Ishikawa (cell line): ENCODE measurements around the gene RUFY3.

Source experiments
- CEBPB ChIP-seq: IDR thresholded peaks from 2 replicates; pipeline ENCODE4 v1.6.1; 2012
- CREB1 ChIP-seq: IDR thresholded peaks from 2 replicates; pipeline ENCODE4 v1.6.1; 2012; ENCODE audit warnings: low read depth
- EGR1 ChIP-seq: IDR thresholded peaks from 2 replicates; pipeline ENCODE4 v1.6.1; 2012
- EP300 ChIP-seq: IDR thresholded peaks from 2 replicates; pipeline ENCODE4 v1.6.1; 2012; ENCODE audit warnings: borderline replicate concordance
- FOXM1 ChIP-seq: IDR thresholded peaks from 2 replicates; pipeline ENCODE4 v1.6.1; 2012; ENCODE audit warnings: low read depth, borderline replicate concordance
- MAX ChIP-seq: IDR thresholded peaks from 2 replicates; pipeline ENCODE4 v1.6.1; 2012
- NFIC ChIP-seq: IDR thresholded peaks from 2 replicates; pipeline ENCODE4 v1.6.1; 2012
- REST ChIP-seq: IDR thresholded peaks from 2 replicates; pipeline ENCODE4 v1.6.1; 2012; ENCODE audit warnings: low read depth, mild to moderate bottlenecking
- TAF1 ChIP-seq: IDR thresholded peaks from 2 replicates; pipeline ENCODE4 v1.6.1; 2012; ENCODE audit warnings: low read depth, mild to moderate bottlenecking
- TCF12 ChIP-seq: IDR thresholded peaks from 2 replicates; pipeline ENCODE4 v1.6.1; 2012; ENCODE audit warnings: low read depth
- TEAD4 ChIP-seq: IDR thresholded peaks from 2 replicates; pipeline ENCODE4 v1.6.1; 2012
- USF1 ChIP-seq: IDR thresholded peaks from 2 replicates; pipeline ENCODE4 v1.6.1; 2012
- YY1 ChIP-seq: IDR thresholded peaks from 2 replicates; pipeline ENCODE4 v1.6.1; 2012; ENCODE audit warnings: low read depth
- ZBTB7A ChIP-seq: IDR thresholded peaks from 2 replicates; pipeline ENCODE4 v1.6.1; 2012; ENCODE audit warnings: low read depth

Gene RUFY3

GRCh38 chr4:70701271-70701670 is 20.5 kb upstream of the RUFY3 start:
- TF ChIP-seq TEAD4 (no peak), NFIC (no peak), MAX (no peak), EP300 (no peak), USF1 (no peak)

DNA sequence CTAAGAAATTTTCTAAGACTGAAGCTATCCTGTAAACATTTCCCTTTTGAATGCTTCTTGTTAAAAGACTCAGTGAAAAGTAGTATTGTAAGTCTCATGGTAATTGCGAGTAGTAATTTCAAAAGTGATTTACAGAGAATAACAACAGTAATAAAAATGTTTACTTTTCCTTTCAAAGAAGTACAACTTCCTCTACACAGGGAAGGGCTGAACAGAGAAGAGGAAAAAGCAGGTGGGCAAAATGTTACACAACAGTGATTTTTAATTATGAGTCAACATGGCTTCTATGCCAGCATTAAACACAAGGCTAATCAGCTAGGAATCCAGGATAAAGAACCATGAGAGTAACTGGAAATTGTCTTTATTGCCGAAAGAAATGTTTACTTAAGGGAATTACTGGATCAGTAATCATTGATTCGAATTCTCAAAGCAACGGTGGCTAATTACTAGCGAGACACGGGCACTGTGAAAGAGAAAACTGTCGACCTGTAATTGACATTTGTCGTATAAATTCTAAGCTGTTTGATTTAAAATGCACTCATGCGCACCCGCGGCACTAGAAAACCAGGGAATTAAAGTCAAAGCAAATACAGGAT is 18.0 kb upstream of the RUFY3 start:
- no peak for TF ChIP-seq EP300
- peak; percentile 47; the same call in 1 of the 2 replicates for TF ChIP-seq CEBPB

GRCh38 chr4:70704215-70704930 is 17.4 kb upstream of the RUFY3 start:
- TF ChIP-seq TAF1 (no peak), EGR1 (peak; percentile 23; the same call in 1 of the 2 replicates), REST (no peak), YY1 (0 out of 2 replicates have a peak, but pooled peaks have one; percentile 11), MAX (peak; percentile 50; the same call in 1 of the 2 replicates), ZBTB7A (0 out of 2 replicates have a peak, but pooled peaks have one; percentile 84), TCF12 (no peak), FOXM1 (no peak)

DNA sequence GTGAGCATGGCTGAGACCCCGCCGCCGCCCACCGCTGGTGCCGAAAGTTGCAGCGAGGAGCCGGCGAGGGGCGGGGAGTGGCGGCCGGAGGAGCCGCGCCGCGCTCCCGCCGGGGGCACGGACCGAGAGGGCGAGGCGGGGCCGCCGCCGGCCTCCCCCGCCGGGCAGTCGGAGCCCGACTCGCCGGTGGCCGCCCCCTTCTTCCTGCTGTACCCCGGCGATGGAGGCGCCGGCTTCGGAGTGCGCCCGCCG is 16.9 kb upstream of the RUFY3 start:
- TF ChIP-seq CREB1: no peak

- TF ChIP-seq TEAD4 (peak; percentile 23; the same call in 1 of the 2 replicates), EGR1 (peak; percentile 55; the same call in 1 of the 2 replicates), ZBTB7A (peak; percentile 75), CEBPB (no peak), USF1 (peak; percentile 65), MAX (peak; percentile 95), CREB1 (no peak), TAF1 (peak; percentile 47; the same call in 1 of the 2 replicates)
Observed at GRCh38 chr4:70705183-70706043, 16.4 kb upstream of the RUFY3 start.

DNA sequence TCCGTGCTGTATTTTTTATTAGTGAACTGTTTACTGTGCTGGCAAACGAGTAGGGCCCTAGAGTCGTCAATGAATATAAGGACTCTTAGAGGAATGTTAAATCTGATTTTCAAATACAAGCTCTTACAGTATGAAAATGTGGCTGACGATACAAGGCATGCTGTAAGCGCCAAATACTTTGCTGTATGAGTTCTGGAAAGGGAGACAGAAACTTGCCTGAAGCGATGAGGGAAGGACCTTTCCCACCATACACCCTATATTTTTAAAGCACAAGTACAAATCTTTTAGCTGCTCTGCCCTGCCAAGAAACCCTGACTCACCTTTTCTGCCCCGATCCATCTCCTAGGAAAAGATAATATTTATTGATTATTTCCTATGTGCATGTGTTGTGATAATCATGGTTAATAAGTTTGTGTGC is 15.7 kb upstream of the RUFY3 start:
- no peak for TF ChIP-seq REST
- no peak for TF ChIP-seq USF1
- no peak for TF ChIP-seq TEAD4
